ENCODE measurements around the gene KRT6C. TPM values are rescaled to one million over a fixed set of nuclear protein-coding genes. Genes with fewer than 3 reads are reported as not detected.
"Not testable (repeated sequence)": the region's sequence is repeated elsewhere in the genome, so short reads cannot be mapped to it uniquely, and the experiment has no call there.

KRT6C gene
- total RNA-seq, 1 experiment from 2014 or later, result not detected

- no peak for DNase-seq (ENCODE audit: low read depth)
Measured at GRCh38 chr12:52458861-52459260, 14.7 kb downstream of the KRT6C start.

GRCh38 chr12:52455821-52456220 is 17.8 kb downstream of the KRT6C start:
- no peak for DNase-seq (ENCODE audit: low read depth)

- no peak for DNase-seq (ENCODE audit: low read depth)
Measured at GRCh38 chr12:52454411-52455201, 19.0 kb downstream of the KRT6C start.

GRCh38 chr12:52452101-52452500 is 21.5 kb downstream of the KRT6C start, which contains the start of gene KRT6B:
Gene KRT6B (minus strand): TSS chr12:52452146. CDS start chr12:52452078, 68 bp downstream.
- no peak for DNase-seq (ENCODE audit: low read depth)

- DNase-seq (ENCODE audit: low read depth), result no peak
Measured at GRCh38 chr12:52448228-52448627, 25.4 kb downstream of the KRT6C start.

- not testable (repeated sequence) for DNase-seq (ENCODE audit: low read depth)
Measured at GRCh38 chr12:52447196-52447595, 26.4 kb downstream of the KRT6C start.

- no peak for DNase-seq (ENCODE audit: low read depth)
Measured at GRCh38 chr12:52446367-52447045, 27.1 kb downstream of the KRT6C start.

GRCh38 chr12:52445876-52446275 is 27.7 kb downstream of the KRT6C start:
- DNase-seq (ENCODE audit: low read depth), result no peak

GRCh38 chr12:52444647-52445595 is 28.7 kb downstream of the KRT6C start:
- no peak for DNase-seq (ENCODE audit: low read depth)

GRCh38 chr12:52443966-52444365 is 29.6 kb downstream of the KRT6C start:
- no peak for DNase-seq (ENCODE audit: low read depth)

GRCh38 chr12:52442600-52443061 is 31.0 kb downstream of the KRT6C start:
- DNase-seq (ENCODE audit: low read depth), result peak; percentile 85

- peak; percentile 46 for DNase-seq (ENCODE audit: low read depth)
Measured at GRCh38 chr12:52441320-52441911, 32.2 kb downstream of the KRT6C start.

- peak; percentile 53 for DNase-seq (ENCODE audit: low read depth)
Measured at GRCh38 chr12:52440821-52441319, 32.7 kb downstream of the KRT6C start.

GRCh38 chr12:52439845-52440244 is 33.8 kb downstream of the KRT6C start:
- DNase-seq (ENCODE audit: low read depth), result no peak

- DNase-seq (ENCODE audit: low read depth), result no peak
Measured at GRCh38 chr12:52439420-52439819, 34.2 kb downstream of the KRT6C start.

- DNase-seq (ENCODE audit: low read depth), result no peak
Measured at GRCh38 chr12:52438305-52439301, 35.0 kb downstream of the KRT6C start.

GRCh38 chr12:52437508-52437907 is 36.1 kb downstream of the KRT6C start:
- DNase-seq (ENCODE audit: low read depth), result no peak

- DNase-seq (ENCODE audit: low read depth), result no peak
Measured at GRCh38 chr12:52436828-52437474, 36.7 kb downstream of the KRT6C start.
